CD8-positive, alpha-beta memory T cell (primary cell): ENCODE results near the gene SCART1. TPM values are rescaled to one million over a fixed set of nuclear protein-coding genes. Genes with fewer than 3 reads are reported as not detected.

Source experiments
- CTCF ChIA-PET: fragments of 350-600 bp; sonication (Branson Sonifier 250); formaldehyde crosslinking; loops from one replicate; lab custom pipeline; 2021; ENCODE audit warnings: antibody characterized with exemption; lab: Charles Lee
- POLR2A ChIA-PET: fragments of 350-600 bp; sonication (Branson Sonifier 250); formaldehyde crosslinking; loops from one replicate; lab custom pipeline; 2021; ENCODE audit warnings: antibody characterized with exemption; lab: Charles Lee
- DNase-seq, 5 donors: peaks; one replicate each; pipeline versions ENCODE4 v3.0.0 to v3.0.0-alpha.2; 2020 to 2022; ENCODE audit warnings: mixed read lengths in 1 of 5
- H3K27ac ChIP-seq: one replicate; pipeline ENCODE4 v1.7.0; 2013; ENCODE audit warnings: low read depth, mild to moderate bottlenecking, low read length, moderate library complexity
- H3K27me3 ChIP-seq: 2 replicates; pipeline ENCODE4 v1.7.0; 2013; ENCODE audit warnings: low read length, mild to moderate bottlenecking; ENCODE audit not compliant: insufficient read depth, poor library complexity, severe bottlenecking
- H3K36me3 ChIP-seq: 2 replicates; pipeline ENCODE4 v1.7.0; 2013; ENCODE audit warnings: mild to moderate bottlenecking, low read length, moderate library complexity; ENCODE audit not compliant: insufficient read depth
- H3K4me1 ChIP-seq: 2 replicates; pipeline ENCODE4 v1.7.0; 2013; ENCODE audit warnings: mild to moderate bottlenecking, low read length, moderate library complexity; ENCODE audit not compliant: insufficient read depth
- H3K4me3 ChIP-seq: 2 replicates; pipeline ENCODE4 v1.7.0; 2013; ENCODE audit warnings: mild to moderate bottlenecking, low read length
- H3K9me3 ChIP-seq: 2 replicates; pipeline ENCODE4 v1.7.0; 2013; ENCODE audit warnings: mild to moderate bottlenecking, low read length
- H3K27ac Mint-ChIP-seq, 8 donors: one replicate each; pipeline ENCODE4 v1.8.0; 2020 to 2021; ENCODE audit warnings: mixed read lengths in 8 of 8, mild to moderate bottlenecking in 6 of 8, inconsistent platforms in 3 of 8, moderate library complexity in 3 of 8
- H3K27me3 Mint-ChIP-seq, 2 donors: one replicate each; pipeline ENCODE4 v1.8.0; 2020 to 2021; ENCODE audit warnings: mixed read lengths in 2 of 2, mild to moderate bottlenecking in 1 of 2, moderate library complexity in 1 of 2
- H3K36me3 Mint-ChIP-seq, 3 donors: one replicate each; pipeline ENCODE4 v1.8.0; 2020 to 2021; ENCODE audit warnings: mixed read lengths in 3 of 3, inconsistent platforms in 1 of 3, mild to moderate bottlenecking in 1 of 3
- H3K4me1 Mint-ChIP-seq, 3 donors: one replicate each; pipeline ENCODE4 v1.8.0; 2020 to 2021; ENCODE audit warnings: mixed read lengths in 3 of 3, inconsistent platforms in 1 of 3, mild to moderate bottlenecking in 1 of 3
- H3K4me3 Mint-ChIP-seq, 7 donors: one replicate each; pipeline ENCODE4 v1.8.0; 2020 to 2021; ENCODE audit warnings: mixed read lengths in 7 of 7, mild to moderate bottlenecking in 6 of 7, moderate library complexity in 4 of 7, inconsistent platforms in 2 of 7
- H3K9me3 Mint-ChIP-seq, 5 donors: one replicate each; pipeline ENCODE4 v1.8.0; 2020 to 2022; ENCODE audit warnings: mixed read lengths in 5 of 5, mild to moderate bottlenecking in 3 of 5, moderate library complexity in 2 of 5, inconsistent platforms in 1 of 5
- polyA plus RNA-seq: library from polyadenylated mRNA; unstranded; fragments of 300-500 nt; fragmentation: Illumina TruSeq; gene quantifications from one replicate; pipeline ENCODE4 v1.2.3, GENCODE V29; 2021
- total RNA-seq, 2 experiments: library from RNA; stranded (reverse); gene quantifications; one replicate each; pipeline ENCODE4 v1.2.3, GENCODE V29; 2021

Gene SCART1
- total and polyA plus RNA-seq, 3 experiments from 2014 or later = 1.4 to 3.2 (median 1.5) TPM

GRCh38 chr10:133475425-133475734 is 21.6 kb downstream of the SCART1 start:
- no peak overlapping the region for H3K27ac ChIP-seq
- no peaks in the 10 kb centered on the region for H3K9me3 Mint-ChIP-seq
- ChIA-PET CTCF (no interaction called here), POLR2A (no interaction called here)
- H3K27ac Mint-ChIP-seq = peak overlapping the region; percentile 39 to 99 (median 85)
- peaks cover 32 to 33% (median 32%) of the 10 kb centered on the region in 3 donors for H3K4me1 Mint-ChIP-seq
- no peaks in the 10 kb centered on the region for H3K36me3 ChIP-seq
- H3K27me3 Mint-ChIP-seq = no peaks in the 10 kb centered on the region
- peaks cover 17% of the 10 kb centered on the region for H3K4me1 ChIP-seq
- DNase-seq = peak in 2 of 5 donors; percentile 51 to 57
- H3K4me3 ChIP-seq = no peak overlapping the region
- H3K36me3 Mint-ChIP-seq = peaks cover 0 to 9% (median 0%) of the 10 kb centered on the region in 3 donors
- no peaks in the 10 kb centered on the region for H3K9me3 ChIP-seq
- H3K27me3 ChIP-seq = no peaks in the 10 kb centered on the region
- peak overlapping the region; percentile 3 to 88 (median 66) for H3K4me3 Mint-ChIP-seq

GRCh38 chr10:133475821-133476640 is 22.3 kb downstream of the SCART1 start:
- H3K4me3 Mint-ChIP-seq = peak overlapping the region in 5 of 7 donors; percentile 57 to 72 (median 63)

GRCh38 chr10:133476641-133476990 is 22.9 kb downstream of the SCART1 start:
- H3K27ac ChIP-seq = no peak overlapping the region
- ChIA-PET POLR2A (interaction anchor here (0.5 kb wide), 1 partner anchor 125 kb away, joined by 3 read pairs; no protein-coding TSS in a partner anchor), CTCF (no interaction called here)
- no peaks in the 10 kb centered on the region for H3K36me3 ChIP-seq
- Mint-ChIP-seq H3K4me1 (peaks cover 32 to 33% (median 32%) of the 10 kb centered on the region in 3 donors), H3K4me3 (peak overlapping the region in 2 of 7 donors; percentile 22 to 66), H3K36me3 (peaks cover 0 to 12% (median 0%) of the 10 kb centered on the region in 3 donors), H3K27me3 (no peaks in the 10 kb centered on the region), H3K9me3 (no peaks in the 10 kb centered on the region), H3K27ac (peak overlapping the region in 6 of 8 donors; percentile 47 to 78 (median 62))
- peaks cover 17% of the 10 kb centered on the region for H3K4me1 ChIP-seq
- no peaks in the 10 kb centered on the region for H3K27me3 ChIP-seq
- no peaks in the 10 kb centered on the region for H3K9me3 ChIP-seq
- H3K4me3 ChIP-seq = no peak overlapping the region
- no peak for DNase-seq

More at GRCh38 chr10:133475821-133476640, 22.3 kb downstream of the SCART1 start:
- peak in 1 of 5 donors; percentile 14 for DNase-seq
- Mint-ChIP-seq H3K36me3 (peaks cover 0 to 9% (median 0%) of the 10 kb centered on the region in 3 donors), H3K9me3 (no peaks in the 10 kb centered on the region), H3K27ac (peak overlapping the region; percentile 47 to 88 (median 72)), H3K27me3 (no peaks in the 10 kb centered on the region), H3K4me1 (peaks cover 32 to 33% (median 32%) of the 10 kb centered on the region in 3 donors)
- Histone ChIP-seq H3K9me3 (no peaks in the 10 kb centered on the region), H3K36me3 (no peaks in the 10 kb centered on the region), H3K27me3 (no peaks in the 10 kb centered on the region), H3K4me3 (no peak overlapping the region), H3K27ac (no peak overlapping the region), H3K4me1 (peaks cover 17% of the 10 kb centered on the region)
- POLR2A ChIA-PET = interaction anchor here (0.5 kb wide), 1 partner anchor 125 kb away, joined by 3 read pairs; no protein-coding TSS in a partner anchor
- CTCF ChIA-PET = no interaction called here

- no peaks in the 10 kb centered on the region for H3K27me3 ChIP-seq
- Mint-ChIP-seq H3K4me3 (peak overlapping the region in 1 of 7 donors; percentile 9), H3K9me3 (peaks cover 17 to 39% (median 35%) of the 10 kb centered on the region in 5 donors), H3K27ac (peak overlapping the region in 3 of 8 donors; percentile 22 to 51 (median 37)), H3K27me3 (peaks cover 3 to 4% of the 10 kb centered on the region in 2 donors), H3K4me1 (peaks cover 6% of the 10 kb centered on the region in 3 donors), H3K36me3 (peaks cover 3 to 38% (median 5%) of the 10 kb centered on the region in 3 donors)
- no peaks in the 10 kb centered on the region for H3K36me3 ChIP-seq
- H3K4me3 ChIP-seq = no peak overlapping the region
- H3K27ac ChIP-seq = no peak overlapping the region
- POLR2A ChIA-PET = no interaction called here
- no peaks in the 10 kb centered on the region for H3K4me1 ChIP-seq
- CTCF ChIA-PET = no interaction called here
- no peak for DNase-seq
- H3K9me3 ChIP-seq = peaks cover 7% of the 10 kb centered on the region
Measured at GRCh38 chr10:133481086-133481643, 27.4 kb downstream of the SCART1 start.

- H3K4me1 ChIP-seq = no peaks in the 10 kb centered on the region
- CTCF ChIA-PET = no interaction called here
- DNase-seq = no peak
- H3K9me3 ChIP-seq = peaks cover 9% of the 10 kb centered on the region
- H3K27ac Mint-ChIP-seq = peak overlapping the region in 2 of 8 donors; percentile 22 to 89
- H3K36me3 Mint-ChIP-seq = peaks cover 4 to 43% (median 5%) of the 10 kb centered on the region in 3 donors
- no peak overlapping the region for H3K4me3 ChIP-seq
- POLR2A ChIA-PET = no interaction called here
- H3K27ac ChIP-seq = no peak overlapping the region
- H3K4me1 Mint-ChIP-seq = peaks cover under 1 to 1% (median 1%) of the 10 kb centered on the region in 3 donors
- H3K36me3 ChIP-seq = no peaks in the 10 kb centered on the region
- peaks cover 4 to 5% of the 10 kb centered on the region in 2 donors for H3K27me3 Mint-ChIP-seq
- H3K27me3 ChIP-seq = no peaks in the 10 kb centered on the region
- no peak overlapping the region for H3K4me3 Mint-ChIP-seq
- H3K9me3 Mint-ChIP-seq = peaks cover 21 to 43% (median 39%) of the 10 kb centered on the region in 5 donors
Measured at GRCh38 chr10:133481657-133482056, 27.9 kb downstream of the SCART1 start.

GRCh38 chr10:133484818-133485217 is 31.1 kb downstream of the SCART1 start:
- Mint-ChIP-seq H3K4me3 (no peak overlapping the region), H3K27ac (no peak overlapping the region), H3K36me3 (peaks cover 5 to 59% (median 7%) of the 10 kb centered on the region in 3 donors), H3K9me3 (peaks cover 34 to 60% (median 53%) of the 10 kb centered on the region in 5 donors), H3K27me3 (peaks cover 9 to 12% of the 10 kb centered on the region in 2 donors), H3K4me1 (no peaks in the 10 kb centered on the region)
- Histone ChIP-seq H3K36me3 (no peaks in the 10 kb centered on the region), H3K9me3 (peaks cover 13% of the 10 kb centered on the region), H3K4me1 (no peaks in the 10 kb centered on the region), H3K27ac (no peak overlapping the region), H3K4me3 (no peak overlapping the region), H3K27me3 (no peaks in the 10 kb centered on the region)
- ChIA-PET POLR2A (no interaction called here), CTCF (no interaction called here)
- DNase-seq = no peak

GRCh38 chr10:133487085-133487484 is 33.3 kb downstream of the SCART1 start:
- CTCF ChIA-PET = no interaction called here
- no peak for DNase-seq
- Histone ChIP-seq H3K4me3 (no peak overlapping the region), H3K4me1 (no peaks in the 10 kb centered on the region), H3K27me3 (no peaks in the 10 kb centered on the region), H3K36me3 (no peaks in the 10 kb centered on the region), H3K9me3 (peaks cover 13% of the 10 kb centered on the region), H3K27ac (no peak overlapping the region)
- POLR2A ChIA-PET = no interaction called here
- Mint-ChIP-seq H3K27ac (peak overlapping the region in 1 of 8 donors; percentile 61), H3K4me1 (no peaks in the 10 kb centered on the region), H3K4me3 (no peak overlapping the region), H3K27me3 (peaks cover 10 to 12% of the 10 kb centered on the region in 2 donors), H3K9me3 (peaks cover 39 to 60% (median 56%) of the 10 kb centered on the region in 5 donors), H3K36me3 (peaks cover 5 to 61% (median 8%) of the 10 kb centered on the region in 3 donors)

GRCh38 chr10:133488354-133488753 is 34.6 kb downstream of the SCART1 start:
- POLR2A ChIA-PET = no interaction called here
- Mint-ChIP-seq H3K4me1 (no peaks in the 10 kb centered on the region), H3K36me3 (peaks cover 5 to 54% (median 8%) of the 10 kb centered on the region in 3 donors), H3K27ac (no peak overlapping the region), H3K27me3 (peaks cover 10 to 12% of the 10 kb centered on the region in 2 donors), H3K4me3 (no peak overlapping the region), H3K9me3 (peaks cover 35 to 53% (median 49%) of the 10 kb centered on the region in 5 donors)
- peaks cover 13% of the 10 kb centered on the region for H3K9me3 ChIP-seq
- CTCF ChIA-PET = no interaction called here
- no peak for DNase-seq
- no peaks in the 10 kb centered on the region for H3K27me3 ChIP-seq
- H3K27ac ChIP-seq = no peak overlapping the region
- no peak overlapping the region for H3K4me3 ChIP-seq
- H3K4me1 ChIP-seq = no peaks in the 10 kb centered on the region
- no peaks in the 10 kb centered on the region for H3K36me3 ChIP-seq
